SU-DHL-6 (cell line): Measurements from ENCODE around the gene OXER1.

Experiments used
- H2AFZ ChIP-seq: fragments of 200-600 bp; sonication (generic); 2 replicates; pipeline ENCODE4 v1.6.1; 2014; ENCODE audit warnings: low read depth, mild to moderate bottlenecking, moderate library complexity, mixed read lengths, antibody characterized with exemption, low read length; ENCODE audit not compliant: severe bottlenecking
- H3F3A ChIP-seq: fragments of 200-600 bp; shearing (Covaris generic); 2 replicates; pipeline ENCODE4 v1.6.0; 2016; ENCODE audit warnings: antibody characterized with exemption, mild to moderate bottlenecking; ENCODE audit not compliant: insufficient read depth
- H3K27ac ChIP-seq: fragments of 200-600 bp; sonication (generic); 2 replicates; pipeline ENCODE4 v1.5.1; 2016; ENCODE audit warnings: low read depth, mild to moderate bottlenecking, low read length, moderate library complexity, mixed read lengths
- H3K27me3 ChIP-seq: fragments of 200-600 bp; sonication (generic), shearing (Covaris generic); 2 replicates; pipeline ENCODE4 v1.6.0; 2014; ENCODE audit warnings: mild to moderate bottlenecking, low read length
- H3K36me3 ChIP-seq: fragments of 200-600 bp; sonication (generic); 2 replicates; pipeline ENCODE4 v1.6.1; 2014; ENCODE audit warnings: mild to moderate bottlenecking, low read length, mixed read lengths
- H3K4me2 ChIP-seq: fragments of 300-600, 200-600 bp; shearing (Covaris generic), sonication (generic); 2 replicates; pipeline ENCODE4 v1.6.0; 2014; ENCODE audit warnings: low read length, low read depth, mild to moderate bottlenecking; ENCODE audit not compliant: poor library complexity, severe bottlenecking
- H3K4me3 ChIP-seq: fragments of 200-600 bp; sonication (generic); 2 replicates; pipeline ENCODE4 v1.5.1; 2014; ENCODE audit warnings: antibody characterized with exemption, low read length, mild to moderate bottlenecking, mixed read lengths; ENCODE audit not compliant: insufficient read depth, poor library complexity, severe bottlenecking
- H3K79me2 ChIP-seq: fragments of 200-600 bp; sonication (generic); 2 replicates; pipeline ENCODE4 v1.6.1; 2014; ENCODE audit warnings: mild to moderate bottlenecking, low read length, moderate library complexity; ENCODE audit not compliant: insufficient read depth
- H3K9ac ChIP-seq: fragments of 200-600 bp; sonication (generic); 2 replicates; pipeline ENCODE4 v1.7.0; 2014; ENCODE audit warnings: mild to moderate bottlenecking, low read length
- H3K9me2 ChIP-seq: fragments of 200-600 bp; sonication (generic); replicated peaks from 2 replicates; pipeline ENCODE4 v1.6.1; 2014; ENCODE audit warnings: low read length; ENCODE audit not compliant: insufficient read depth
- H3K9me3 ChIP-seq: fragments of 200-600 bp; sonication (generic); 2 replicates; pipeline ENCODE4 v1.6.1; 2014; ENCODE audit warnings: low read length, mixed read lengths; ENCODE audit not compliant: insufficient read depth
- H4K20me1 ChIP-seq: fragments of 200-600 bp; sonication (generic); 2 replicates; pipeline ENCODE4 v1.6.1; 2014; ENCODE audit warnings: low read depth, mild to moderate bottlenecking, antibody characterized with exemption, low read length, moderate library complexity, mixed read lengths
- CTCF ChIP-seq: fragments of 200-600 bp; sonication (generic); IDR thresholded peaks from one replicate; pipeline ENCODE4 v1.5.1; 2017; ENCODE audit warnings: antibody characterized with exemption, mild to moderate bottlenecking, low read length, moderate library complexity; ENCODE audit not compliant: insufficient read depth, poor library complexity, severe bottlenecking
- EZH2phosphoT487 ChIP-seq: fragments of 200-600 bp; sonication (generic), shearing (Covaris generic); conservative IDR thresholded peaks from 2 replicates; pipeline ENCODE4 v1.6.1; 2018; ENCODE audit warnings: mild to moderate bottlenecking, antibody characterized with exemption, low read length, moderate library complexity, mixed read lengths

The OXER1 gene

DNA sequence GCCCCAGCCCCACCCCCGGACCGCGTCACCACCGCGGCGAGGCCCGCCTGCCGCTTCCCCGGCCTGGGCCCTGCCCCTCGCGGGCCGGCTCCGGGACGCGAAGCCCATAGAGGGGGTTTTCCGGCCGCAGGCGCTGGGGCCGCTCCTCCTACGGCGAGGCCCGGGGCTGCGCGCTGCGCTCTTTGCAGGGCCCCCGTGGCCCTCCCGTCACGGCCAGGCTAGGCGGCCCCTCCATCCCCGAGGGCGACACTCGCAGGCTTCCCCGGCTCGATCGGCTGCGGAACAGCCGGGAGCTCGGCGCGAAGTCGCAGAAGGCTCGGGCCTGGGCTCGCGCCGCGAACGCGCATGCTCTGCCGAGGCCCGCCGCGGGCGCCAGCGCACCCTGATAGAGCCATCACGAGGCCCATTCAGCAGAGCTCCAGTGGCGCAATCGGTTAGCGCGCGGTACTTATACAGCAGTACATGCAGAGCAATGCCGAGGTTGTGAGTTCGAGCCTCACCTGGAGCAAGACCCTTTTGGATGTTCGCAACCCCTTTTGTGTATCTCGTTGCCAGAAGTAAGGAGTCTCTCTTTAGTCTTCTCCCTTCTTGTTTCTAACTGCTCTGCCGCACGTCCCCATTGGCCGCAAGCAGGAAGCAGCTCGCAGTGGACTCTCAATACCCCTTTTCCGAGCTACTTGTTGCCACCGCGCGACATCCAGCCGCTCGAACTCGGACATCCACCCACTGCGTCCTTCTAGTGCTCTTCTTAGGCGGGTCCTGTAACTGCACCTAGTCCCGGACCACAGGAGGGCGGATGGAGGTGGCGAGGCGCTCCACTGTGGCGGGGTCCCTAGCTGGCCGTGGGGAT, 46.4 kb upstream of the OXER1 start:
- H3K4me2 ChIP-seq, result peak overlapping the region; percentile 61
- H3K9me3 ChIP-seq, result no peaks in the 10 kb centered on the region
- peak overlapping the region; percentile 86 for H2AFZ ChIP-seq
- H3F3A ChIP-seq, result peaks cover 14% of the 10 kb centered on the region
- peak overlapping the region; percentile 56 for H3K4me3 ChIP-seq
- H4K20me1 ChIP-seq, result no peaks in the 10 kb centered on the region
- TF ChIP-seq EZH2phosphoT487 (no peak), CTCF (peak; percentile 6)
- no peaks in the 10 kb centered on the region for H3K36me3 ChIP-seq
- no peaks in the 10 kb centered on the region for H3K27me3 ChIP-seq
- peak overlapping the region; percentile 90 for H3K27ac ChIP-seq
- H3K79me2 ChIP-seq, result no peaks in the 10 kb centered on the region
- no peaks in the 10 kb centered on the region for H3K9me2 ChIP-seq
- peak overlapping the region; percentile 68 for H3K9ac ChIP-seq

- H2AFZ ChIP-seq, result peak overlapping the region; percentile 78
- no peaks in the 10 kb centered on the region for H3K27me3 ChIP-seq
- TF ChIP-seq CTCF (peak; percentile 9), EZH2phosphoT487 (no peak)
- H3K36me3 ChIP-seq, result no peaks in the 10 kb centered on the region
- peak overlapping the region; percentile 90 for H3K27ac ChIP-seq
- no peaks in the 10 kb centered on the region for H4K20me1 ChIP-seq
- peak overlapping the region; percentile 68 for H3K9ac ChIP-seq
- peaks cover 14% of the 10 kb centered on the region for H3F3A ChIP-seq
- no peaks in the 10 kb centered on the region for H3K9me3 ChIP-seq
- H3K9me2 ChIP-seq, result no peaks in the 10 kb centered on the region
- H3K79me2 ChIP-seq, result no peaks in the 10 kb centered on the region
- peak overlapping the region; percentile 61 for H3K4me2 ChIP-seq
- peak overlapping the region; percentile 56 for H3K4me3 ChIP-seq
Measured at GRCh38 chr2:42809819-42810120, 45.8 kb upstream of the OXER1 start.

DNA sequence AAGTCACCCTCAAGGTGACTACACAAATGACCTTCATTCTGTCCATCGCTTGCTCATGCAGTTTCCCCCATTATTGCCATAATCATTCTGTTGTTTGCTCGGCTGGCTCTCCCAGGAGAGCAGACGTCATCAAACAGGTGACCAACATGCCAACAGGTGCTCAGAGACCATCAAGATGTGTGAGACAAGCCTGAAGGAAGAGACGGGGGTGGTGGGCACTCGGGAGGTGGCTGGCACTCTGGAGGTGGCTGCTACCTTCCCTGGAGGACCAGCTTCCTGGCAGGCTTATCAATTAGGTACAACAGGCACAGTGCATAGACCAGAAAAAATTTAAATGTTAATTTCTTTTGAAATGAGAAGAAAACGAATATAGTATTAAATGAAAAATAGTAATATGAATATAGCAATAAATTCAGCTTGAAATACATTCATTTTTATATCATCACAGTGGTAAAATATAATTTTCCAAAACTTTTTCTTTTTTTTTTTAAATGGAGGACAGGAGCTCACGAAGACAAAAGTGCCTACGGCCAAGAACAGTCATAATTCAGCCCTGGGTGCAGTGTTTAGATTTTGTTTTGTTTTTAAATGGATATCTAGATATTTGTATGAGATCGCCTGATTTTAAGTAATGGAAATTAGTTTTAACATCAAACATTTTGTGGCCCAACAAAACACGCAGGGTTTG, 45.3 kb upstream of the OXER1 start:
- peak overlapping the region; percentile 61 for H3K4me2 ChIP-seq
- peak overlapping the region; percentile 78 for H2AFZ ChIP-seq
- no peaks in the 10 kb centered on the region for H3K9me2 ChIP-seq
- H3K27me3 ChIP-seq, result no peaks in the 10 kb centered on the region
- peaks cover 14% of the 10 kb centered on the region for H3F3A ChIP-seq
- TF ChIP-seq EZH2phosphoT487 (no peak), CTCF (no peak)
- peak overlapping the region; percentile 90 for H3K27ac ChIP-seq
- H3K9me3 ChIP-seq, result no peaks in the 10 kb centered on the region
- no peaks in the 10 kb centered on the region for H4K20me1 ChIP-seq
- no peaks in the 10 kb centered on the region for H3K79me2 ChIP-seq
- no peaks in the 10 kb centered on the region for H3K36me3 ChIP-seq
- peak overlapping the region; percentile 68 for H3K9ac ChIP-seq
- peak overlapping the region; percentile 56 for H3K4me3 ChIP-seq
